ENCODE data around the gene USH2A. TPM values are rescaled to one million over a fixed set of nuclear protein-coding genes. Genes with fewer than 3 reads are reported as not detected.

USH2A gene
- total RNA-seq, 2 experiments from 2014 or later, result not detected

DNA sequence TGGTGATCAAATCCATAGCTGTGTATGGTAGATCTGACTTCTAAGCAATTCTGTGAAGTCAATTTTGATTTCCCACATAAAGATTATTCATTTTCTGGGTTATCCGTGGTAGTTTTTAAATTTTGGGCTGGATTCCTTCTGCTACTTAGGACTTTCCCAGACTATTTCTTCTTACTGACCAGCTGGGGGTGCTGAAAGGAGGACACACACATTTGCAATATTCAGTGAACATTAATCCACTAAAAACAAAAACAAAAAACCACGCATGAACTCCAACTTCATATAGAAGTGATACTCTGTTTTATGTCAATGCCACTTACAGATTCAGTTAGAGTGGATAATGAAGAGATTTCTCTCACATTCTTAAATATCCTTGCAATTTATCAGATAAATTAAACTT lies 750.8 kb downstream of the USH2A start:
- Mint-ChIP-seq H3K27me3 (no peaks in the 10 kb centered on the region), H3K4me3 (no peak overlapping the region), H3K4me1 (ENCODE audit: low read depth) (no peaks in the 10 kb centered on the region), H3K27ac (no peak overlapping the region), H3K9me3 (no peaks in the 10 kb centered on the region), H3K36me3 (ENCODE audit: low read depth) (no peaks in the 10 kb centered on the region)
- H3K9me3 ChIP-seq (ENCODE audit: control insufficient read depth in 1 of 2, insufficient read depth in 1 of 2, low read length in 2 of 2), result peaks cover 0 to 6% of the 10 kb centered on the region in 2 experiments
- CTCF ChIA-PET, result no interaction called here
- DNase-seq (no peak), ATAC-seq (ENCODE audit: poor library complexity) (no peak)
- POLR2A ChIA-PET, result interaction anchor here (0.8 kb wide), 1 partner anchor 1473 kb away, joined by 3 read pairs; no protein-coding TSS in a partner anchor
- H3K4me1 ChIP-seq (ENCODE audit: insufficient read depth, low read length), result no peaks in the 10 kb centered on the region
- no peak overlapping the region for H3K4me3 ChIP-seq (ENCODE audit: low read length)
- H3K36me3 ChIP-seq (ENCODE audit: insufficient read depth, low read length), result no peaks in the 10 kb centered on the region
- intact Hi-C loops (cut with DNase I, micrococcal nuclease), result no loop called here
- no peak overlapping the region for H3K27ac ChIP-seq (ENCODE audit: low read depth in 1 of 2, low read length in 2 of 2)
- no peak for TF ChIP-seq CTCF (IDR thresholded peaks at IDR 0.05)
- no peaks in the 10 kb centered on the region for H3K27me3 ChIP-seq (ENCODE audit: control insufficient read depth in 1 of 2, insufficient read depth in 2 of 2, low read length in 2 of 2)

GRCh38 chr1:215669806-215670491 lies 753.3 kb downstream of the USH2A start:
- Histone ChIP-seq H3K9me3 (ENCODE audit: control insufficient read depth in 1 of 2, insufficient read depth in 1 of 2, low read length in 2 of 2) (peaks cover 0 to 6% of the 10 kb centered on the region in 2 experiments), H3K27ac (ENCODE audit: low read depth in 1 of 2, low read length in 2 of 2) (no peak overlapping the region), H3K27me3 (ENCODE audit: control insufficient read depth in 1 of 2, insufficient read depth in 2 of 2, low read length in 2 of 2) (no peaks in the 10 kb centered on the region), H3K4me1 (ENCODE audit: insufficient read depth, low read length) (no peaks in the 10 kb centered on the region), H3K36me3 (ENCODE audit: insufficient read depth, low read length) (no peaks in the 10 kb centered on the region), H3K4me3 (ENCODE audit: low read length) (no peak overlapping the region)
- intact Hi-C loops (cut with DNase I, micrococcal nuclease), result no loop called here
- TF ChIP-seq CTCF (IDR thresholded peaks at IDR 0.05), result no peak
- H3K27ac Mint-ChIP-seq, result no peak overlapping the region
- no peaks in the 10 kb centered on the region for H3K9me3 Mint-ChIP-seq
- ChIA-PET CTCF (interaction anchor here (1.4 kb wide), 1 partner anchor 10 kb away, joined by 3 read pairs; no protein-coding TSS in a partner anchor), POLR2A (no interaction called here)
- DNase-seq (no peak), ATAC-seq (ENCODE audit: poor library complexity) (no peak)
- no peaks in the 10 kb centered on the region for H3K4me1 Mint-ChIP-seq (ENCODE audit: low read depth)
- H3K36me3 Mint-ChIP-seq (ENCODE audit: low read depth), result no peaks in the 10 kb centered on the region
- no peak overlapping the region for H3K4me3 Mint-ChIP-seq
- no peaks in the 10 kb centered on the region for H3K27me3 Mint-ChIP-seq

GRCh38 chr1:215667761-215668160 lies 755.5 kb downstream of the USH2A start:
- H3K4me3 Mint-ChIP-seq, result no peak overlapping the region
- H3K27me3 ChIP-seq (ENCODE audit: control insufficient read depth in 1 of 2, insufficient read depth in 2 of 2, low read length in 2 of 2), result no peaks in the 10 kb centered on the region
- H3K27ac ChIP-seq (ENCODE audit: low read depth in 1 of 2, low read length in 2 of 2), result no peak overlapping the region
- H3K9me3 ChIP-seq (ENCODE audit: control insufficient read depth in 1 of 2, insufficient read depth in 1 of 2, low read length in 2 of 2), result peaks cover 0 to 10% of the 10 kb centered on the region in 2 experiments
- no peaks in the 10 kb centered on the region for H3K4me1 ChIP-seq (ENCODE audit: insufficient read depth, low read length)
- no peaks in the 10 kb centered on the region for H3K27me3 Mint-ChIP-seq
- no peak overlapping the region for H3K27ac Mint-ChIP-seq
- TF ChIP-seq CTCF (IDR thresholded peaks at IDR 0.05), result no peak
- H3K9me3 Mint-ChIP-seq, result no peaks in the 10 kb centered on the region
- DNase-seq (no peak), ATAC-seq (ENCODE audit: poor library complexity) (no peak)
- CTCF ChIA-PET, result no interaction called here
- POLR2A ChIA-PET, result no interaction called here
- no peaks in the 10 kb centered on the region for H3K4me1 Mint-ChIP-seq (ENCODE audit: low read depth)
- no peaks in the 10 kb centered on the region for H3K36me3 ChIP-seq (ENCODE audit: insufficient read depth, low read length)
- intact Hi-C loops (cut with DNase I, micrococcal nuclease), result no loop called here
- H3K36me3 Mint-ChIP-seq (ENCODE audit: low read depth), result no peaks in the 10 kb centered on the region
- no peak overlapping the region for H3K4me3 ChIP-seq (ENCODE audit: low read length)
